PC-3 (cell line): Measurements from ENCODE around the gene KCNN4. TPM values are rescaled to one million over a fixed set of nuclear protein-coding genes. Genes with fewer than 3 reads are reported as not detected.

Experiments used
- ATAC-seq: fragments of 200-7000 bp; cut with Tn5 transposase; 2 replicates; pipeline ENCODE4 v1.9.1; 2020; ENCODE audit warnings: mild to moderate bottlenecking, moderate library complexity
- BruUV-seq: library from RNA; stranded (reverse); fragments of 400-500 nt; replicated peaks from 2 replicates; lab custom pipeline; 2021; lab: Mats Ljungman, UMichigan
- CTCF ChIA-PET: fragments of 300-600 bp; sonication (Branson Sonifier 250); formaldehyde crosslinking; loops from one replicate; lab custom pipeline; 2022; ENCODE audit warnings: antibody characterized with exemption; lab: Charles Lee
- POLR2A ChIA-PET: fragments of 300-600 bp; sonication (Branson Sonifier 250); formaldehyde crosslinking; loops from one replicate; lab custom pipeline; 2022; ENCODE audit warnings: antibody characterized with exemption; ENCODE audit not compliant: unreplicated experiment; lab: Charles Lee
- DNase-seq: peaks from one replicate; pipeline ENCODE4 v3.0.0-alpha.2; 2015
- H2AFZ ChIP-seq: fragments of 300-600 bp; sonication (generic); 2 replicates; pipeline ENCODE4 v1.6.0; 2016; ENCODE audit warnings: antibody characterized with exemption, low read length
- H3F3A ChIP-seq: fragments of 300-600 bp; sonication (generic); one replicate; pipeline ENCODE4 v1.6.0; 2017; ENCODE audit warnings: antibody characterized with exemption, low read length, control low read depth, mild to moderate bottlenecking; ENCODE audit not compliant: unreplicated experiment
- H3K27ac ChIP-seq: fragments of 300-600 bp; sonication (generic); 2 replicates; pipeline ENCODE4 v1.5.1; 2016; ENCODE audit warnings: mild to moderate bottlenecking, low read length
- H3K27me3 ChIP-seq: fragments of 300-600 bp; sonication (generic); 2 replicates; pipeline ENCODE4 v1.6.1; 2016; ENCODE audit warnings: low read length, mixed read lengths
- H3K36me3 ChIP-seq: fragments of 300-600 bp; sonication (generic); 2 replicates; pipeline ENCODE4 v1.6.1; 2016; ENCODE audit warnings: low read depth, mixed run types, low read length, mixed read lengths
- H3K4me1 ChIP-seq: fragments of 300-600 bp; sonication (generic); 2 replicates; pipeline ENCODE4 v1.5.1; 2016; ENCODE audit warnings: low read length; ENCODE audit not compliant: insufficient read depth
- H3K4me2 ChIP-seq: fragments of 300-600 bp; sonication (generic); 2 replicates; pipeline ENCODE4 v1.6.0; 2016; ENCODE audit warnings: low read length
- H3K4me3 ChIP-seq: fragments of 300-600 bp; sonication (generic); 2 replicates; pipeline ENCODE4 v1.5.1; 2016; ENCODE audit warnings: mild to moderate bottlenecking, low read length, mixed read lengths
- H3K79me2 ChIP-seq: fragments of 300-600 bp; sonication (generic); 2 replicates; pipeline ENCODE4 v1.6.1; 2017; ENCODE audit warnings: low read length, mixed read lengths
- H3K9ac ChIP-seq: fragments of 300-600 bp; sonication (generic); 2 replicates; pipeline ENCODE4 v1.6.0; 2016; ENCODE audit warnings: mild to moderate bottlenecking, low read length
- H3K9me2 ChIP-seq: fragments of 300-600 bp; sonication (generic); replicated peaks from 2 replicates; pipeline ENCODE4 v1.6.1; 2016; ENCODE audit warnings: mixed run types, low read length, mixed read lengths
- H3K9me3 ChIP-seq: fragments of 300-600 bp; sonication (generic); 2 replicates; pipeline ENCODE4 v1.6.1; 2016; ENCODE audit warnings: low read length, mixed read lengths
- H4K20me1 ChIP-seq: fragments of 300-600 bp; sonication (generic); 2 replicates; pipeline ENCODE4 v1.6.1; 2016; ENCODE audit warnings: low read length, mixed read lengths
- CTCF ChIP-seq: fragments of 300-600 bp; sonication (generic); conservative IDR thresholded peaks from 2 replicates; pipeline ENCODE4 v1.5.1; 2017; ENCODE audit warnings: antibody characterized with exemption, low read depth, mild to moderate bottlenecking, low read length
- EZH2 ChIP-seq: fragments of 300-600 bp; sonication (generic); IDR thresholded peaks from one replicate; pipeline ENCODE4 v1.6.1; 2017; ENCODE audit warnings: antibody characterized with exemption, mild to moderate bottlenecking, low read length; ENCODE audit not compliant: unreplicated experiment
- EZH2phosphoT487 ChIP-seq: fragments of 300-600 bp; sonication (generic); IDR thresholded peaks from 2 replicates; pipeline ENCODE4 v1.6.1; 2018; ENCODE audit warnings: mild to moderate bottlenecking, antibody characterized with exemption, low read length, borderline replicate concordance
- intact Hi-C: fragments of 100-400 bp; cut with micrococcal nuclease; formaldehyde crosslinking; loops from 2 replicates; pipeline ENCODE4 v1.9.0; 2023
- total RNA-seq: library from RNA; depleted of rRNA; stranded (reverse); fragments of >200 nt; gene quantifications from 2 replicates; pipeline ENCODE4 v1.2.3, GENCODE V29; 2014

The KCNN4 gene
- total RNA-seq, 1 experiment from 2014 or later: 45.7 TPM

GRCh38 chr19:43774103-43774939 is 6.5 kb downstream of the KCNN4 start:
- Histone ChIP-seq H3K9ac (no peak overlapping the region), H2AFZ (no peak overlapping the region), H3K4me3 (no peak overlapping the region), H3K9me2 (no peaks in the 10 kb centered on the region), H3K4me1 (peaks cover 21% of the 10 kb centered on the region), H3K4me2 (no peak overlapping the region), H3F3A (no peaks in the 10 kb centered on the region), H3K9me3 (no peaks in the 10 kb centered on the region), H3K36me3 (peaks cover 8% of the 10 kb centered on the region), H3K27me3 (no peaks in the 10 kb centered on the region), H4K20me1 (no peaks in the 10 kb centered on the region), H3K27ac (no peak overlapping the region), H3K79me2 (peaks cover 31% of the 10 kb centered on the region)
- intact Hi-C loops: no loop called here
- ATAC-seq (no peak), DNase-seq (no peak)
- TF ChIP-seq EZH2phosphoT487 (no peak), CTCF (no peak), EZH2 (no peak)
- ChIA-PET CTCF (no interaction called here), POLR2A (no interaction called here)
- BruUV-seq: no TSS peak

GRCh38 chr19:43773725-43774102 is 7.1 kb downstream of the KCNN4 start:
- ChIA-PET POLR2A (no interaction called here), CTCF (no interaction called here)
- Histone ChIP-seq H2AFZ (no peak overlapping the region), H3K9me2 (no peaks in the 10 kb centered on the region), H3K9ac (no peak overlapping the region), H3K27me3 (no peaks in the 10 kb centered on the region), H3K36me3 (peaks cover 8% of the 10 kb centered on the region), H3K9me3 (no peaks in the 10 kb centered on the region), H4K20me1 (no peaks in the 10 kb centered on the region), H3K4me1 (peaks cover 21% of the 10 kb centered on the region), H3F3A (no peaks in the 10 kb centered on the region), H3K27ac (no peak overlapping the region), H3K4me2 (no peak overlapping the region), H3K79me2 (peaks cover 25% of the 10 kb centered on the region), H3K4me3 (no peak overlapping the region)
- TF ChIP-seq EZH2 (no peak), EZH2phosphoT487 (no peak), CTCF (no peak)
- no peak for ATAC-seq
- BruUV-seq: no TSS peak
- intact Hi-C loops: no loop called here
- no peak for DNase-seq

- no peak for DNase-seq
- no peak overlapping the region for H2AFZ ChIP-seq
- no peaks in the 10 kb centered on the region for H3K9me3 ChIP-seq
- H3K4me1 ChIP-seq: peaks cover 38% of the 10 kb centered on the region
- H3K36me3 ChIP-seq: peaks cover 24% of the 10 kb centered on the region
- POLR2A ChIA-PET: interaction anchor here (0.6 kb wide), 3 partner anchors 10 to 38 kb away, joined by 3 to 4 read pairs (median 4); no protein-coding TSS in a partner anchor
- peaks cover 3% of the 10 kb centered on the region for H3F3A ChIP-seq
- H3K27me3 ChIP-seq: no peaks in the 10 kb centered on the region
- no peak overlapping the region for H3K4me2 ChIP-seq
- H3K79me2 ChIP-seq: no peaks in the 10 kb centered on the region
- no TSS peak for BruUV-seq
- peak overlapping the region; percentile 85 for H3K27ac ChIP-seq
- H3K4me3 ChIP-seq: no peak overlapping the region
- intact Hi-C loops: no loop called here
- no peaks in the 10 kb centered on the region for H3K9me2 ChIP-seq
- peak overlapping the region; percentile 36; the same call in 1 of the 2 replicates for H3K9ac ChIP-seq
- no peak for ATAC-seq
- H4K20me1 ChIP-seq: no peaks in the 10 kb centered on the region
- CTCF ChIA-PET: interaction anchor here (0.8 to 1.3 kb wide), 2 partner anchors 11 to 40 kb away, joined by 3 to 7 read pairs; partner anchors contain the start of gene KCNN4
- TF ChIP-seq EZH2 (no peak), CTCF (no peak), EZH2phosphoT487 (no peak)
Observed at GRCh38 chr19:43769256-43769655, 11.5 kb downstream of the KCNN4 start.
